GM12864 (cell line): ENCODE results near the gene B4GALT5.

ENCODE experiments used
- DNase-seq: peaks from one replicate; pipeline ENCODE4 v3.0.0-alpha.2; 2011; ENCODE audit warnings: low read depth
- H3K4me3 ChIP-seq: 2 replicates; pipeline ENCODE4 v1.5.1; 2011; ENCODE audit warnings: mild to moderate bottlenecking, low read depth, low read length, control low read depth
- CTCF ChIP-seq: IDR thresholded peaks from 2 replicates; pipeline ENCODE4 v1.5.1; 2011; ENCODE audit warnings: low read depth, mild to moderate bottlenecking, moderate library complexity, low read length, control low read depth, inconsistent platforms; ENCODE audit errors: missing control alignments

B4GALT5 gene

DNA sequence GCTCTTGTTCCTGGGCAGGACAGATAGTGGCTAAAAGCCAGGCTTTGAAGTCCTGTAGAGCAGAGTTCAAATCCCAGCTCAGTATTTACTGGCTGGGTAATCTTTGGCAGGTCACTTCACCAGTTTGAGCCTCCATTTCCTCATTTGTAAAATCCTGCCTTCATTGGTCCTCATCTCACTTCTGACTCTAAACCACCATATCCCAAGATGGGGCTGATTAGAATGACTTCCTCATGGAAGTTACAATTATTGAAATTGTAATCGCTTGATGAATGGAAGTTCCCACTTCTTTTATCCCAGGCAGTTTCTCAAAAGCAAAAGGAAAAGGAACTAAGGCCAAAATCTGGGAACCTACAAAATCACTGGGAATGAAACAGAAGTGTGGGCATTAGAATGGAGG lies 35.9 kb upstream of the B4GALT5 start:
- no peak overlapping the region for H3K4me3 ChIP-seq
- no peak for TF ChIP-seq CTCF
- DNase-seq: no peak

GRCh38 chr20:49748525-49748838 lies 34.8 kb upstream of the B4GALT5 start:
- no peak for TF ChIP-seq CTCF
- H3K4me3 ChIP-seq: no peak overlapping the region
- DNase-seq: no peak

- DNase-seq: no peak
- H3K4me3 ChIP-seq: no peak overlapping the region
- TF ChIP-seq CTCF: no peak
Measured at GRCh38 chr20:49747707-49748524, 34.2 kb upstream of the B4GALT5 start.

GRCh38 chr20:49742948-49743347 lies 29.3 kb upstream of the B4GALT5 start:
- TF ChIP-seq CTCF: no peak
- no peak overlapping the region for H3K4me3 ChIP-seq
- DNase-seq: no peak

GRCh38 chr20:49741977-49742376 lies 28.3 kb upstream of the B4GALT5 start:
- TF ChIP-seq CTCF: no peak
- no peak for DNase-seq

DNA sequence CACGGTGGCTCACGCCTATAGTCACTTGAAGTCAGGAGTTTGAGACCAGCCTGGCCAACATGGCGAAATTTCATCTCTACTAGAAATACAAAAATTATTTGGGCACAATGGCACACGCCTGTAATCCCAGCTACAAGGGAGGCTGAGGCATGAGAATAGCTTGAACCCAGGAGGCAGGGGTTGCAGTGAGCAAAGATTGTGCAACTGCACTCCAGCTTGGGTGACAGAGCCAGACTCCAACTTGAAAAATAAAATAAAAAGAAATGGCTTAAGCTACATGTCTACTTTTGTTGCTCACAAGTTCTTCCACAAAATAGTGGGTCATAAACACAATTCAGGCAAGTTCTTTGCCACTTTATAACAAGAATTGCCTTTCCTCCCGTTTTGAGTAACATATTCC lies 27.1 kb upstream of the B4GALT5 start:
- DNase-seq: no peak
- no peak overlapping the region for H3K4me3 ChIP-seq
- no peak for TF ChIP-seq CTCF

More at GRCh38 chr20:49741977-49742376, 28.3 kb upstream of the B4GALT5 start:
- H3K4me3 ChIP-seq: no peak overlapping the region

GRCh38 chr20:49739042-49739441 lies 25.4 kb upstream of the B4GALT5 start:
- DNase-seq: no peak
- no peak for TF ChIP-seq CTCF
- H3K4me3 ChIP-seq: no peak overlapping the region
